ENCODE results near the gene BRSK2. TPM values are rescaled to one million over a fixed set of nuclear protein-coding genes. Genes with fewer than 3 reads are reported as not detected.

The BRSK2 gene
- total and polyA plus RNA-seq, 2 donors (not counting 1 experiment from before 2014, with no cell fraction given): 0.11 to 0.33 TPM

- Histone ChIP-seq H4K20me1 (ENCODE audit: control insufficient read depth, extremely low read depth, insufficient read depth, low read length) (no peaks in the 10 kb centered on the region), H3K79me2 (ENCODE audit: control insufficient read depth, insufficient read depth, low read length) (no peaks in the 10 kb centered on the region), H3K4me3 (replicated peaks in 1 of 4; ENCODE audit: control extremely low read depth in 1 of 4, insufficient read depth in 1 of 4, low read depth in 3 of 4, low read length in 4 of 4) (no peak overlapping the region), H3K27me3 (ENCODE audit: control insufficient read depth, insufficient read depth, low read length) (no peaks in the 10 kb centered on the region), H3K27ac (ENCODE audit: insufficient read depth, low read length) (no peak overlapping the region), H3K4me2 (ENCODE audit: extremely low read depth, insufficient read depth, low read length) (no peak overlapping the region), H3K4me1 (ENCODE audit: control insufficient read depth, extremely low read depth, insufficient read depth, low read length) (no peaks in the 10 kb centered on the region), H3K36me3 (ENCODE audit: control insufficient read depth, insufficient read depth, low read length) (no peaks in the 10 kb centered on the region), H3K9ac (ENCODE audit: insufficient read depth, low read length) (no peak overlapping the region), H2AFZ (ENCODE audit: low read length) (no peak overlapping the region), H3K9me3 (ENCODE audit: control insufficient read depth, insufficient read depth, low read depth, low read length) (no peaks in the 10 kb centered on the region)
- no peak for DNase-seq (ENCODE audit: low read depth in 2 of 2)
- TF ChIP-seq EZH2 (IDR thresholded peaks at IDR 0.05; ENCODE audit: low read length, missing control alignments) (no peak), CTCF (conservative IDR thresholded peaks at IDR 0.05 in 1 of 2, IDR thresholded peaks at IDR 0.05 in 1 of 2; ENCODE audit: low read depth in 1 of 2, low read length in 2 of 2) (no peak)
These were observed 39.5 kb upstream of the BRSK2 start for GRCh38 chr11:1350086-1350725.

GRCh38 chr11:1351278-1351937 lies 38.3 kb upstream of the BRSK2 start:
- DNase-seq (ENCODE audit: low read depth in 2 of 2): no peak
- no peaks in the 10 kb centered on the region for H3K79me2 ChIP-seq (ENCODE audit: control insufficient read depth, insufficient read depth, low read length)
- no peaks in the 10 kb centered on the region for H3K27me3 ChIP-seq (ENCODE audit: control insufficient read depth, insufficient read depth, low read length)
- H3K27ac ChIP-seq (ENCODE audit: insufficient read depth, low read length): no peak overlapping the region
- no peak for TF ChIP-seq CTCF (conservative IDR thresholded peaks at IDR 0.05 in 1 of 2, IDR thresholded peaks at IDR 0.05 in 1 of 2; ENCODE audit: low read depth in 1 of 2, low read length in 2 of 2)
- TF ChIP-seq EZH2 (IDR thresholded peaks at IDR 0.05; ENCODE audit: low read length, missing control alignments): no peak
- no peak overlapping the region for H3K9ac ChIP-seq (ENCODE audit: insufficient read depth, low read length)
- no peak overlapping the region for H3K4me2 ChIP-seq (ENCODE audit: extremely low read depth, insufficient read depth, low read length)
- H3K36me3 ChIP-seq (ENCODE audit: control insufficient read depth, insufficient read depth, low read length): no peaks in the 10 kb centered on the region
- no peaks in the 10 kb centered on the region for H3K4me1 ChIP-seq (ENCODE audit: control insufficient read depth, extremely low read depth, insufficient read depth, low read length)
- H3K4me3 ChIP-seq (replicated peaks in 1 of 4; ENCODE audit: control extremely low read depth in 1 of 4, insufficient read depth in 1 of 4, low read depth in 3 of 4, low read length in 4 of 4): no peak overlapping the region
- no peaks in the 10 kb centered on the region for H3K9me3 ChIP-seq (ENCODE audit: control insufficient read depth, insufficient read depth, low read depth, low read length)
- H2AFZ ChIP-seq (ENCODE audit: low read length): no peak overlapping the region
- no peaks in the 10 kb centered on the region for H4K20me1 ChIP-seq (ENCODE audit: control insufficient read depth, extremely low read depth, insufficient read depth, low read length)

GRCh38 chr11:1352696-1353382 lies 36.9 kb upstream of the BRSK2 start:
- Histone ChIP-seq H3K27me3 (ENCODE audit: control insufficient read depth, insufficient read depth, low read length) (no peaks in the 10 kb centered on the region), H3K4me3 (replicated peaks in 1 of 4; ENCODE audit: control extremely low read depth in 1 of 4, insufficient read depth in 1 of 4, low read depth in 3 of 4, low read length in 4 of 4) (no peak overlapping the region), H3K36me3 (ENCODE audit: control insufficient read depth, insufficient read depth, low read length) (no peaks in the 10 kb centered on the region)

More at GRCh38 chr11:1352696-1353382, 36.9 kb upstream of the BRSK2 start:
- TF ChIP-seq CTCF (conservative IDR thresholded peaks at IDR 0.05 in 1 of 2, IDR thresholded peaks at IDR 0.05 in 1 of 2; ENCODE audit: low read depth in 1 of 2, low read length in 2 of 2) (no peak), EZH2 (IDR thresholded peaks at IDR 0.05; ENCODE audit: low read length, missing control alignments) (no peak)
- Histone ChIP-seq H3K4me1 (ENCODE audit: control insufficient read depth, extremely low read depth, insufficient read depth, low read length) (no peaks in the 10 kb centered on the region), H2AFZ (ENCODE audit: low read length) (no peak overlapping the region), H3K27ac (ENCODE audit: insufficient read depth, low read length) (no peak overlapping the region), H3K9me3 (ENCODE audit: control insufficient read depth, insufficient read depth, low read depth, low read length) (no peaks in the 10 kb centered on the region), H3K4me2 (ENCODE audit: extremely low read depth, insufficient read depth, low read length) (no peak overlapping the region), H3K9ac (ENCODE audit: insufficient read depth, low read length) (no peak overlapping the region), H3K79me2 (ENCODE audit: control insufficient read depth, insufficient read depth, low read length) (no peaks in the 10 kb centered on the region), H4K20me1 (ENCODE audit: control insufficient read depth, extremely low read depth, insufficient read depth, low read length) (no peaks in the 10 kb centered on the region)
- no peak for DNase-seq (ENCODE audit: low read depth in 2 of 2)
